Upper lobe of left lung (tissue), 6 donors: ENCODE measurements around the gene LYZ. TPM values are rescaled to one million over a fixed set of nuclear protein-coding genes. Genes with fewer than 3 reads are reported as not detected.

Source experiments
- ATAC-seq, 2 donors: fragments of 200-7000 bp; cut with Tn5 transposase; one replicate each; pipeline ENCODE4 v1.9.1; 2022; ENCODE audit warnings: mild to moderate bottlenecking in 2 of 2, moderate library complexity in 2 of 2; ENCODE audit not compliant: low FRiP score in 2 of 2
- DNase-seq, 2 donors: peaks; one replicate each; pipeline ENCODE4 v3.0.0-alpha.2; 2019 to 2020
- H3K27ac ChIP-seq, 4 donors: fragments of 200-600 bp; sonication (generic); one replicate each; pipeline ENCODE4 v1.5.1; 2016 to 2019
- H3K27me3 ChIP-seq, 4 donors: fragments of 200-600 bp; sonication (generic); one replicate each; pipeline ENCODE4 v1.5.1; 2017 to 2019
- H3K36me3 ChIP-seq, 4 donors: fragments of 200-600 bp; sonication (generic); one replicate each; pipeline ENCODE4 v1.5.1; 2016 to 2019
- H3K4me1 ChIP-seq, 4 donors: fragments of 200-600 bp; sonication (generic); one replicate each; pipeline ENCODE4 v1.5.1; 2018 to 2019
- H3K4me3 ChIP-seq, 4 donors: fragments of 200-600 bp; sonication (generic); one replicate each; pipeline ENCODE4 v1.5.1; 2017 to 2019; ENCODE audit warnings: mild to moderate bottlenecking in 2 of 4, moderate library complexity in 1 of 4
- H3K9me3 ChIP-seq, 4 donors: fragments of 200-600 bp; sonication (generic); one replicate each; pipeline ENCODE4 v1.5.1; 2018 to 2019
- EP300 ChIP-seq, 4 donors: sonication (generic); formaldehyde crosslinking; IDR thresholded peaks; one replicate each; pipeline ENCODE4 v1.5.1; 2017; ENCODE audit warnings: antibody characterized with exemption in 4 of 4, control low read depth in 2 of 4
- POLR2A ChIP-seq, 4 donors: fragments of 450-650 bp; IDR thresholded peaks; one replicate each; pipeline ENCODE4 v1.5.1; 2016 to 2017; ENCODE audit warnings: antibody characterized with exemption in 4 of 4, mild to moderate bottlenecking in 2 of 4
- POLR2AphosphoS5 ChIP-seq, 2 donors: sonication (generic); formaldehyde crosslinking; IDR thresholded peaks; one replicate each; pipeline ENCODE4 v1.5.1; 2017; ENCODE audit warnings: antibody characterized with exemption in 2 of 2
- WGBS, 2 donors: methylation state at CpG; one replicate each; pipeline ENCODE4 v1.1.5; 2017 to 2018; 5-methylcytosine and 5-hydroxymethylcytosine counted together
- total RNA-seq, 6 donors: library from RNA; depleted of rRNA in 4 of 6; stranded (reverse); fragments of >200 nt in 4 of 6; gene quantifications; one replicate each; pipeline versions ENCODE4 v1.1.0 to v1.2.1, GENCODE V29; 2016 to 2021
- TF ChIP-seq, protein P1 (sequence below), 6 experiments: fragments of 450-650 bp in 4 of 6; fragments of 200-600 bp in 2 of 6; sonication (generic) in 2 of 6; IDR thresholded peaks; one replicate each; pipeline ENCODE4 v1.5.1; 2016 to 2019; ENCODE audit warnings: antibody characterized with exemption in 6 of 6
- donor health status: DM: no; HTN: no; CAD: no; lungs with moderate emphysema.
- donor health status: DM: no; HTN: yes; CAD: no; lungs with severe emphysema.

Gene LYZ
- total RNA-seq, 6 donors from 2014 or later: 52.9 to 1,947 (median 459) TPM

DNA sequence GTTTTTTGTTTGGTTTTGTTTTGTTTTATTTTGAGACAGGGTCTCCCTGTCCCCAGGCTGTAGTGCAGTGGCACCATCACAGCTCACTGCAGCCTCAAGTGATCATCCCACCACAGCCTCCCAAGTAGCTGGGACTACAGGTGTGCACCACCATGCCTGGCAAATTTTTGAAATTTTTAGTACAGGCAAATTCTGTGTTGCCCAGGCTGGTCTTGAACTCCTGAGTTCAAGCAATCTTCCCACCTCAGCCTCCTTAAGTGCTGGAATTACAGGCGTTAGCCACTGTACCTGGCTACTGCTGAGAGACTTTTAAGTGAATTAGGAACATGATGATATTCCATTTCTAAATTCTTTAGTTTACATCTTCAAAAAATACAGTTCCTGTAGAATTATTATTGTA is 2.6 kb downstream of the LYZ start:
- Histone ChIP-seq H3K27me3 (no peaks in the 10 kb centered on the region), H3K9me3 (no peaks in the 10 kb centered on the region), H3K4me1 (no peaks in the 10 kb centered on the region), H3K4me3 (peak overlapping the region in 2 of 4 donors; percentile 33 to 36), H3K36me3 (no peaks in the 10 kb centered on the region), H3K27ac (no peak overlapping the region)
- 83 to 93% methylated on average over 1 of the region's 1 CpG for WGBS, 2 donors
- TF ChIP-seq EP300 (IDR thresholded peaks at IDR 0.05): no peak
- TF ChIP-seq, protein P1, sequence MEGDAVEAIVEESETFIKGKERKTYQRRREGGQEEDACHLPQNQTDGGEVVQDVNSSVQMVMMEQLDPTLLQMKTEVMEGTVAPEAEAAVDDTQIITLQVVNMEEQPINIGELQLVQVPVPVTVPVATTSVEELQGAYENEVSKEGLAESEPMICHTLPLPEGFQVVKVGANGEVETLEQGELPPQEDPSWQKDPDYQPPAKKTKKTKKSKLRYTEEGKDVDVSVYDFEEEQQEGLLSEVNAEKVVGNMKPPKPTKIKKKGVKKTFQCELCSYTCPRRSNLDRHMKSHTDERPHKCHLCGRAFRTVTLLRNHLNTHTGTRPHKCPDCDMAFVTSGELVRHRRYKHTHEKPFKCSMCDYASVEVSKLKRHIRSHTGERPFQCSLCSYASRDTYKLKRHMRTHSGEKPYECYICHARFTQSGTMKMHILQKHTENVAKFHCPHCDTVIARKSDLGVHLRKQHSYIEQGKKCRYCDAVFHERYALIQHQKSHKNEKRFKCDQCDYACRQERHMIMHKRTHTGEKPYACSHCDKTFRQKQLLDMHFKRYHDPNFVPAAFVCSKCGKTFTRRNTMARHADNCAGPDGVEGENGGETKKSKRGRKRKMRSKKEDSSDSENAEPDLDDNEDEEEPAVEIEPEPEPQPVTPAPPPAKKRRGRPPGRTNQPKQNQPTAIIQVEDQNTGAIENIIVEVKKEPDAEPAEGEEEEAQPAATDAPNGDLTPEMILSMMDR (IDR thresholded peaks at IDR 0.05): no peak
- no peak for TF ChIP-seq POLR2A (IDR thresholded peaks at IDR 0.05)
- no peak for TF ChIP-seq POLR2AphosphoS5 (IDR thresholded peaks at IDR 0.05)
- DNase-seq: no peak
- no peak for ATAC-seq

- H3K27ac ChIP-seq: no peak overlapping the region
- ATAC-seq (no peak), DNase-seq (no peak)
- no peaks in the 10 kb centered on the region for H3K27me3 ChIP-seq
- H3K4me1 ChIP-seq: no peaks in the 10 kb centered on the region
- H3K36me3 ChIP-seq: no peaks in the 10 kb centered on the region
- no peaks in the 10 kb centered on the region for H3K9me3 ChIP-seq
- WGBS, 2 donors: 81 to 84% methylated on average over 2 of the region's 2 CpGs
- TF ChIP-seq POLR2A (IDR thresholded peaks at IDR 0.05): no peak
- no peak overlapping the region for H3K4me3 ChIP-seq
These were observed 3.5 kb downstream of the LYZ start for GRCh38 chr12:69351462-69352236.

DNA sequence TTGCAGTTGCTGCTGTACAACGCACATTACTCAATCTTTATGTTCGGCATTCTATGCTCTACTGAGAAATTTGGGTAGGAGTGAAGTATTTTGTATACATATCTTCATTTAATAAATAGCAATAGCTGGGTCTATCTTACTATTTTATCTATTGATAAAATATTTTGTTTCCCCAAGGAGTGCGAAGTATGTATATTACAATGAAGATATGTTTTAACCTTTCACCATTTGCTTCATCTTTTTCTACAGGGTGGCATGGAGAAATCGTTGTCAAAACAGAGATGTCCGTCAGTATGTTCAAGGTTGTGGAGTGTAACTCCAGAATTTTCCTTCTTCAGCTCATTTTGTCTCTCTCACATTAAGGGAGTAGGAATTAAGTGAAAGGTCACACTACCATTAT is 4.7 kb downstream of the LYZ start:
- DNase-seq (no peak), ATAC-seq (no peak)
- Histone ChIP-seq H3K4me1 (peaks cover 0 to 9% (median 0%) of the 10 kb centered on the region in 4 donors), H3K9me3 (no peaks in the 10 kb centered on the region), H3K4me3 (no peak overlapping the region), H3K27ac (no peak overlapping the region), H3K36me3 (no peaks in the 10 kb centered on the region), H3K27me3 (no peaks in the 10 kb centered on the region)
- WGBS, 2 donors: 89 to 91% methylated on average over 5 of the region's 5 CpGs
- TF ChIP-seq, protein P1 (IDR thresholded peaks at IDR 0.05): no peak
- no peak for TF ChIP-seq POLR2A (IDR thresholded peaks at IDR 0.05)
- TF ChIP-seq POLR2AphosphoS5 (IDR thresholded peaks at IDR 0.05): no peak

DNA sequence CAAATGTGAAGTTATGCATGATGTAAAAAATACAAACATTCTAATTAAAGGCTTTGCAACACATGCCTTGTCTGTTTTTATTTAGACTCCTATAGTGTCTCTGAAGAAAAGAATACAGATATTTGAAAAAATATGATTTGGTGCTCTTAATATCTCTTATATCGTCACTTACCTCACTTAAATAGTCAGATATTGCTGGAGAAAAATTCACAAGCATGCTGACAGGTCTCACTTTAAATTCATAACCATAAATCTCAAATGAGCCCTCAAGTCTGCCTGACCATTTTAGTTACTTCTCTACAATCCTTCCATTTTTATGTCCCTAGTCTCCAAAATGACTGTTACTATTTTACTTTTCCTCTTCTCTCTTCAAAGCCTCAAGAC is 6.0 kb downstream of the LYZ start:
- 59 to 74% methylated on average over 1 of the region's 1 CpG for WGBS, 2 donors

DNA sequence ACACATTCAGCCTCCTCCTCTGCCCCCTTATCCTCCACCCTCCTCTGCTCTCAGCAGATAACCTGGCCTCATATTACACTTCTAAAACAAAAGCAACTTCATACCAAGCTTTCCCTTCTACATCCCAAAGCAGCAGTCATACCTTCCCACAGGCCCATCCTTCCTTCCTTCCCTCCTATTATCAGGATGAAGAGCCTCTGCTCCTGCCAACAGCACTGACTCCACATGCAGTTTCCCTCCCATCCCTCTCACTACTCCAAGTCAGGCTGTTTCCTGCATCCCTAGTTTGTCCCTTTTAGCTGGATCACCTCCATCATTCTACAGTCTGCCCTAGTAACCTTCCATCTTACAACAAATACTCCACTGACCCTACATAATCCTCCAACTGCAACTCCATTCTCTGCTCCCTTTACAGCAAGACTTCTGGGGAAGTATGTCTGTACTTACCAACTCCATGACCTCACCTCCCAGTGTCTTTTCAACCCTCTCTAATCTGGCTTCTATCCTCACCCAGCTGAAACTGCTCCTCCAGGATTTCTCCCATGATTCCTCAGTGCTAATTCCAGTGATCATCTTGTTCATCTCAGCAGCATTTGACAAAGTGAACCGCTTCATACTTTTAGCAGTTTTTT is 6.5 kb downstream of the LYZ start:
- peaks cover 5 to 15% (median 7%) of the 10 kb centered on the region in 4 donors for H3K4me1 ChIP-seq
- H3K36me3 ChIP-seq: no peaks in the 10 kb centered on the region
- WGBS, 2 donors: 79 to 84% methylated on average over 1 of the region's 1 CpG
- DNase-seq: no peak
- no peaks in the 10 kb centered on the region for H3K27me3 ChIP-seq
- H3K9me3 ChIP-seq: no peaks in the 10 kb centered on the region
- H3K27ac ChIP-seq: no peak overlapping the region
- no peak overlapping the region for H3K4me3 ChIP-seq
- no peak for ATAC-seq
- TF ChIP-seq POLR2A (IDR thresholded peaks at IDR 0.05) (no peak), EP300 (IDR thresholded peaks at IDR 0.05) (no peak), POLR2AphosphoS5 (IDR thresholded peaks at IDR 0.05) (no peak)
- TF ChIP-seq, protein P1 (IDR thresholded peaks at IDR 0.05): no peak

More for the DNA sequence above, 6.0 kb downstream of the LYZ start:
- Histone ChIP-seq H3K4me1 (peaks cover 3 to 12% (median 5%) of the 10 kb centered on the region in 4 donors), H3K9me3 (no peaks in the 10 kb centered on the region), H3K27me3 (no peaks in the 10 kb centered on the region), H3K4me3 (no peak overlapping the region), H3K36me3 (no peaks in the 10 kb centered on the region), H3K27ac (no peak overlapping the region)
- no peak for ATAC-seq
- TF ChIP-seq EP300 (IDR thresholded peaks at IDR 0.05) (no peak), POLR2AphosphoS5 (IDR thresholded peaks at IDR 0.05) (no peak), POLR2A (IDR thresholded peaks at IDR 0.05) (no peak)
- TF ChIP-seq, protein P1 (IDR thresholded peaks at IDR 0.05): no peak
- DNase-seq: no peak
